HG03439 (cell line): Measurements from ENCODE around the gene WNK2.
"Not testable (repeated sequence)": the region's sequence is repeated elsewhere in the genome, so short reads cannot be mapped to it uniquely, and the experiment has no call there.

ENCODE experiments used
- ATAC-seq: cut with Tn5 transposase; IDR thresholded peaks from one replicate; pipeline ENCODE4 v1.9.1; 2021; ENCODE audit warnings: mild to moderate bottlenecking, moderate library complexity; ENCODE audit not compliant: unreplicated experiment

Gene WNK2

GRCh38 chr9:93355827-93356226 lies 171.9 kb downstream of the WNK2 start:
- no peak for ATAC-seq

- no peak for ATAC-seq
Observed at GRCh38 chr9:93357649-93358048, 173.7 kb downstream of the WNK2 start.

GRCh38 chr9:93359907-93360306 lies 176.0 kb downstream of the WNK2 start:
- ATAC-seq, result not testable (repeated sequence)

- no peak for ATAC-seq
Observed at GRCh38 chr9:93361995-93362394, 178.1 kb downstream of the WNK2 start.

- no peak for ATAC-seq
Observed at GRCh38 chr9:93364734-93365426, 180.9 kb downstream of the WNK2 start.

GRCh38 chr9:93365427-93366118 lies 181.6 kb downstream of the WNK2 start:
- no peak for ATAC-seq

- no peak for ATAC-seq
Observed at GRCh38 chr9:93366119-93366447, 182.1 kb downstream of the WNK2 start.

GRCh38 chr9:93366486-93366885 lies 182.5 kb downstream of the WNK2 start:
- ATAC-seq, result not testable (repeated sequence)

GRCh38 chr9:93368437-93368836 lies 184.5 kb downstream of the WNK2 start:
- no peak for ATAC-seq

GRCh38 chr9:93369686-93370085 lies 185.7 kb downstream of the WNK2 start:
- no peak for ATAC-seq
